Calu3 (cell line): Measurements from ENCODE around the gene HAUS7. TPM values are rescaled to one million over a fixed set of nuclear protein-coding genes. Genes with fewer than 3 reads are reported as not detected.
"Not testable (repeated sequence)": the region's sequence is repeated elsewhere in the genome, so short reads cannot be mapped to it uniquely, and the experiment has no call there.

ENCODE experiments used
- BruUV-seq: library from RNA; stranded (reverse); fragments of 400-500 nt; replicated peaks from 2 replicates; lab custom pipeline; 2021; lab: Mats Ljungman, UMichigan
- CTCF ChIA-PET: fragments of 300-600 bp; sonication (Branson Sonifier 250); formaldehyde crosslinking; loops from one replicate; lab custom pipeline; 2022; ENCODE audit warnings: antibody characterized with exemption; lab: Charles Lee
- DNase-seq: peaks from one replicate; pipeline ENCODE4 v3.0.0; 2022
- H3K27ac Mint-ChIP-seq: one replicate; pipeline ENCODE4 v1.8.0; 2022; ENCODE audit warnings: mixed read lengths; ENCODE audit not compliant: unreplicated experiment
- H3K27me3 Mint-ChIP-seq: one replicate; pipeline ENCODE4 v1.8.0; 2022; ENCODE audit warnings: mixed read lengths; ENCODE audit not compliant: unreplicated experiment
- H3K36me3 Mint-ChIP-seq: one replicate; pipeline ENCODE4 v1.8.0; 2022; ENCODE audit warnings: mild to moderate bottlenecking, moderate library complexity, mixed read lengths; ENCODE audit not compliant: insufficient read depth, unreplicated experiment
- H3K4me1 Mint-ChIP-seq: one replicate; pipeline ENCODE4 v1.8.0; 2022; ENCODE audit warnings: mild to moderate bottlenecking, low read depth, mixed read lengths; ENCODE audit not compliant: unreplicated experiment
- H3K4me3 Mint-ChIP-seq: one replicate; pipeline ENCODE4 v1.8.0; 2022; ENCODE audit warnings: mild to moderate bottlenecking, low read depth, moderate library complexity, mixed read lengths; ENCODE audit not compliant: unreplicated experiment
- H3K9me3 Mint-ChIP-seq: one replicate; pipeline ENCODE4 v1.8.0; 2022; ENCODE audit warnings: low read depth, mixed read lengths; ENCODE audit not compliant: unreplicated experiment
- CTCF ChIP-seq: fragments of 200-600 bp; IDR thresholded peaks from one replicate; pipeline ENCODE4 v1.8.0; 2022; ENCODE audit warnings: antibody characterized with exemption; ENCODE audit not compliant: unreplicated experiment
- intact Hi-C: fragments of 100-400 bp; cut with micrococcal nuclease; formaldehyde crosslinking; loops from one replicate; pipeline ENCODE4 v1.10.0; 2022; ENCODE audit not compliant: unreplicated experiment
- total RNA-seq: library from RNA; stranded (reverse); gene quantifications from 2 replicates; pipeline ENCODE4 v1.2.3, GENCODE V29; 2022

HAUS7 gene
- total RNA-seq, 1 experiment from 2014 or later: 38.6 TPM

GRCh38 chrX:153407736-153408135, 62.6 kb downstream of the HAUS7 start:
- TF ChIP-seq CTCF: no peak
- no TSS peak for BruUV-seq
- intact Hi-C loops: no loop called here
- no peak overlapping the region for H3K27ac Mint-ChIP-seq
- H3K27me3 Mint-ChIP-seq: peaks cover 90% of the 10 kb centered on the region
- CTCF ChIA-PET: no interaction called here
- no peaks in the 10 kb centered on the region for H3K9me3 Mint-ChIP-seq
- H3K36me3 Mint-ChIP-seq: no peaks in the 10 kb centered on the region
- H3K4me3 Mint-ChIP-seq: no peak overlapping the region
- no peak for DNase-seq
- no peaks in the 10 kb centered on the region for H3K4me1 Mint-ChIP-seq

- Mint-ChIP-seq H3K4me1 (no peaks in the 10 kb centered on the region), H3K27me3 (peaks cover 90% of the 10 kb centered on the region), H3K9me3 (no peaks in the 10 kb centered on the region), H3K36me3 (no peaks in the 10 kb centered on the region), H3K4me3 (no peak overlapping the region), H3K27ac (no peak overlapping the region)
- BruUV-seq: no TSS peak
- DNase-seq: no peak
- intact Hi-C loops: no loop called here
- CTCF ChIA-PET: no interaction called here
- TF ChIP-seq CTCF: no peak
Observed at GRCh38 chrX:153406903-153407302, 63.5 kb downstream of the HAUS7 start.

GRCh38 chrX:153406011-153406410, 64.4 kb downstream of the HAUS7 start:
- no peak overlapping the region for H3K27ac Mint-ChIP-seq

GRCh38 chrX:153405426-153405825, 65.0 kb downstream of the HAUS7 start:
- no peaks in the 10 kb centered on the region for H3K9me3 Mint-ChIP-seq

More at GRCh38 chrX:153406011-153406410, 64.4 kb downstream of the HAUS7 start:
- Mint-ChIP-seq H3K4me1 (no peaks in the 10 kb centered on the region), H3K4me3 (no peak overlapping the region), H3K27me3 (peaks cover 86% of the 10 kb centered on the region), H3K36me3 (no peaks in the 10 kb centered on the region), H3K9me3 (no peaks in the 10 kb centered on the region)
- intact Hi-C loops: no loop called here
- CTCF ChIA-PET: no interaction called here
- DNase-seq: no peak
- TF ChIP-seq CTCF: no peak
- BruUV-seq: no TSS peak

GRCh38 chrX:153404333-153404732, 66.0 kb downstream of the HAUS7 start:
- DNase-seq, intact Hi-C loops, H3K4me3 Mint-ChIP-seq, H3K4me1 Mint-ChIP-seq, H3K36me3 Mint-ChIP-seq, H3K27ac Mint-ChIP-seq, CTCF ChIA-PET, H3K9me3 Mint-ChIP-seq, BruUV-seq: not testable (repeated sequence)
- H3K27me3 Mint-ChIP-seq: peaks cover 78% of the 10 kb centered on the region

More at GRCh38 chrX:153405426-153405825, 65.0 kb downstream of the HAUS7 start:
- intact Hi-C loops: no loop called here
- no peaks in the 10 kb centered on the region for H3K4me1 Mint-ChIP-seq
- peaks cover 80% of the 10 kb centered on the region for H3K27me3 Mint-ChIP-seq
- CTCF ChIA-PET: no interaction called here
- DNase-seq: no peak
- no peak overlapping the region for H3K27ac Mint-ChIP-seq
- no peak overlapping the region for H3K4me3 Mint-ChIP-seq
- TF ChIP-seq CTCF: no peak
- no TSS peak for BruUV-seq
- H3K36me3 Mint-ChIP-seq: no peaks in the 10 kb centered on the region
